D341Med (cell line): Measurements from ENCODE around the gene TNS1.
A peak's percentile ranks its signal among the peaks of the same experiment; 100 is the strongest.
"Not testable (repeated sequence)": the region's sequence is repeated elsewhere in the genome, so short reads cannot be mapped to it uniquely, and the experiment has no call there.

Experiments
- DNase-seq: peaks from one replicate; pipeline ENCODE4 v3.0.0; 2012; ENCODE audit warnings: low spot score

Gene TNS1

DNA sequence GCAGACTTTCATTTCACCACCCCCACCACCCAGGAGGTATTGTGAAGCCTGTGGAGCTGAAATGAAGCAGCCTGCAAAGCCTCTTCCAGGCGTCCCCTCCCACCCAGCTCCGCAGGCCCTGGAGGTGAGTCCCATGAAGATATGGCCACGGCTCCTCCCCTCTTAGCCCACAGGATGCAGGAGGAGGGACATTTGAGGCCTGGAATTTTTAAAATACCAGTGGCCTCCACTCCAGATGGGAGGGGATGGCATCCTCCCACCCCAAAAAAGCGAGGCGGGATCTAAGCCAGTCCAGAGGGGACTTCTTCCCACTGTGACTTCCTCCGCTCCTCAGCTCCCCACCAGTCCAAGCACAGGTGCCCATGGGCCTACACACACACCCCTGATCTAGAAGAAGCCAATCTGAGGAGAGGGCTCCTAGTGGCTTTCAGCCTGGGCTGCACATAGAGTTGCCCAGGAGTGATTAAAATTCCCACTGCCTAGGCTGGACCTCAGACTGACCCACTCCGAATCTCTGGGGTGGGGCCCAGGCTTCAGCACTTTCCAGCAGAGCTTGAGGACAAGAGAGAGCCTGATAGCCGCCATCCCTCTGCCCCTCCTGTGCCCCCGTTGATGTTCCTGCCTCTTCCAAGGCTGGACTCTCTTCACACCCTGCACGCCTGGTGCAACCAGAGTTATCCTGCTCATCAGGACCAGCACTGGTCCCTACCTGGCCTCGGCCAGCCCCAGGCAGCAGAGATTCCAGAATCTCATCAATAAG lies 206.9 kb downstream of the TNS1 start:
- DNase-seq, result no peak

DNA sequence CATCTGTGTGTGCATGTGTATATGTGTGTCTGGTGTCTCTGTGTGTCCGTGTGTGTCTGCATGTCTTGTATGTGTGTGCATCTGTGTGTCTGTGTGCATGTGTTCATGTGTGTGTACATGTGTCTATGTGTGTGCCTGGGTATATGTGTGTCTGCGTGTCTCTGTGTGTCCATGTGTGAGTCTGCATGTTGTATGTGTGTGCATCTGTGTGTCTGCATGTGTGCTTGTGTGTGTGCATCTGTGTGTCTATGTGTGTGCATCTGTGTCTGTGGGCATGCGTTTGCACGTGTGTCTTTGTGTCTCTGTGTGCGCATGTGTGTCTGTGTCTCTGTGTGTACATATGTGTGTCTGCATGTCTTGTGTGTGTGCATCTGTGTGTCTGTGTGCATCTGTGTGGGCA lies 207.7 kb downstream of the TNS1 start:
- no peak for DNase-seq

GRCh38 chr2:217794133-217794986 lies 208.4 kb downstream of the TNS1 start:
- no peak for DNase-seq

- no peak for DNase-seq
Measured at GRCh38 chr2:217793566-217794132, 209.1 kb downstream of the TNS1 start.

GRCh38 chr2:217792626-217793527 lies 209.9 kb downstream of the TNS1 start:
- no peak for DNase-seq

DNA sequence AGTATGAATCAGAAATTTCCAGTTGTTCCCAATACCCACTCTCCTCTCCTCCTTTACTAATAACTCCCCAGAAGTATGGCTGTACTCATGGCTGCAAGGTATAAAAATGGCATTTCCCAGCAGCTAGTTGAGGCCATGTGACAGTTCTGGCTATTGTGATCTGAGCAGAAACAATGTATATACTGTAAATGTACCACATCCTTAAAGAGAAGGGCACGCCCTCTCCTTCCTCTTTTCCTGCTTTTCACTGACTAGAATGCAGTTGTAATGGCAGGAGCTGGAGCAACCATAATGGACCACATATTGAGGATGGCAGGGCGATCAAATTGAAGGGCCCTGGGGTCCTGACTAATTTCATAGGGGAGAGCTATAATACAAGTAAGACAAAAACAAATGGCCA lies 211.2 kb downstream of the TNS1 start:
- DNase-seq, result no peak

GRCh38 chr2:217790681-217791392 lies 212.0 kb downstream of the TNS1 start:
- no peak for DNase-seq

GRCh38 chr2:217790195-217790594 lies 212.6 kb downstream of the TNS1 start:
- no peak for DNase-seq

DNA sequence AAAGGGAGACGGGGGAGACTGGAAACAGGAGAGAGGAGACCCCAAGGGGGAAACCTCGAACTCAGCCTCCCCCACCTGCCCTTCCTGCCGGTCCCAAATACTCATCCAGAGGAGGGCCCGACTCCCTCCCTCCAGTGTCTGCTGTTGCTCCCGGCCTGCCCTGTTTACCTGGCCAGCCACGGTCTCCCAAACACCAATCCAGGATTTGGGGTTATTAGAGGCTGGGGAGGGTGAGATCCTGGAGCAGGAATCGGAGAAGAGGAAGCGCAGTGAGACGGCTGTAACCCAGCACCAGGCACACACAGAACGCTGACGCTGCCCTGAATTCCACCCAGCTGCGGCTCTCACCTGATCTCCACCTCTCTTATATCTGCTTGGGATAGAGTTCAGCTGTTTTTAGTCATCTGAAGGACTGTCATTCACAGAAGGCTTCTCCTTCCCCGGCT lies 213.0 kb downstream of the TNS1 start:
- no peak for DNase-seq

DNA sequence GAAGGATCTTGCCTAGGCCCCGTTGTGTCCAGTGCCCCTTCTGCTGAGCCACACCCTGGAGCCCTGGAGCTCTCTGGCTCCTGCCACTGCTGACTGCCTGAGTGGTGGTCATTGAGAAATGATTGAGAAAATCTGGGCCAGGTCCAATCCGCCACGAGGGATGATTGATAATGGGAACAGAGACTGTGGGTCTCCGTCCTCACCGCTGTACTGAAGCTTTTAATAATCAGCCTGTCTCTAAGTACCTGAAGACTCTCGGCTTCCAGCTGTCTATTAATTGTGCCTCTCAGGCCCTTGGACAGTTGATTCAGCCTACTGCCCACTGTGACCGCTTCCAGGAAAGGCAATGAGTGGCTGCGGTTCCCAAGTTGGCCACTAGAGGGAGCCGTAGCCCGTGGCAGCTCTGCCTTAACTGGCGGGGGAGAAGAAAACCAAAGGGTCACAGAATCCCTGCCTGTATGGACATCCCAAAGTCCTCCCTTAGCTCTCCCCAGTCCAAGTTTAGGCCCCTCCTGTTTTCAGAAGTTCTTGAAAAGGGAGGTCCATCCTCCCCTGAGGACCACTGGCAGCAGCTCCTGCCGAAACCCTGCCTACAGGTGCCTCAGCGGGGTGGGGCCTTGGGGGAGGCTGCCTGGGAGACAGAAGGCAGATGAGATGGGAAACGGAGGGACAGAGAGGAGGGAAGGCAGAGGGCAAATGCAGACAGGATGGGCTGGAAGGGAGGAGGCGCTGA lies 213.6 kb downstream of the TNS1 start:
- DNase-seq, result no peak

GRCh38 chr2:217788669-217789002 lies 214.2 kb downstream of the TNS1 start:
- DNase-seq, result no peak

DNA sequence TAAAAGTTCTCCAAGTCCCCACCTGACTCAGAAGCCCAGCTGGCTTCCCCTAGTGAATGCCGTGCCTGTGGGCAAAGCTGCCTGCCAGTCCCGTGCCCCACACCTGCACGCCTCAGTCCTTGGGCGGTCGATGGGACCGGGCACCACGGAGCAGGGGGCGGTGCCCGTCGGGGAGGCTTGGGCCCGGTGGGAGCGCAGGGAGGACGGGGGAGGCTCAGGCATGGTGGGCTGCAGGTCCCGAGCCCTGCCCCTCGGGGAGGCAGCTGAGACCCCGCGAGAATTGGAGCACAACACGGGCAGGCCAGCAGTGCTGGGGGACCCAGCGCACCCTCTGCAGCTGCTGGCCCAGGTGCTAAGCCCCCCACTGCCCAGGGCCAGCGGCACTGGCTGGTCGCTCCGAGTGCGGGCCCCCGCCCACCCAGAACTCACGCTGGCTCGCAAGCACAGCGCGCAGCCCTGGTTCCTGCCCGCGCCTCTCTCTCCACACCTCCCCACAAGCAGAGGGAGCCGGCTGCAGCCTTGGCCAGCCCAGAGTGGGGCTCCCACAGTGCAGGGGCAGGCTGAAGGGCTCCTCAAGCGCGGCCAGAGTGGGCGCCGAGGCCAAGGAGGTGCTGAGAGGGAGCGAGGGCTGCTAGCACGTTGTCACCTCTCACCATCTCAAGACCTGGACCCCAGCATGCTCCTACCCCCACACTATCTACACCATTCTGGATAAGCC lies 215.5 kb downstream of the TNS1 start:
- no peak for DNase-seq

DNA sequence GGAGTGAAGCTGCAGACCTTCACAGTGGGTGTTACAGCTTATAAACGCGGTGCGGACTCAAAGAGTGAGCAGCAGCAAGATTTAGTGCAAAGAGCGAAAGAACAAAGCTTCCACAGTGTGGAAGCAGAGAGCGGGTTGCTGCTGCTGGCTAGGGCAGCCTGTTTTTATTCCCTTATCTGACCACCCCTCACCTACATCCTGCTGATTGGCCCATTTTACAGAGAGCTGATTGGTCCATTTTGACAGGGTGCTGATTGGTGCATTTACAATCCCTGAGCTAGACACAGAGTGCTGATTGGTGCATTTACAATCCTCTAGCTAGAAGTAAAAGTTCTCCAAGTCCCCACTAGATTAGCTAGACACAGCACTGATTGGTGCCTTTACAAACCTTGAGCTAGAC lies 216.2 kb downstream of the TNS1 start:
- DNase-seq, result not testable (repeated sequence)

DNA sequence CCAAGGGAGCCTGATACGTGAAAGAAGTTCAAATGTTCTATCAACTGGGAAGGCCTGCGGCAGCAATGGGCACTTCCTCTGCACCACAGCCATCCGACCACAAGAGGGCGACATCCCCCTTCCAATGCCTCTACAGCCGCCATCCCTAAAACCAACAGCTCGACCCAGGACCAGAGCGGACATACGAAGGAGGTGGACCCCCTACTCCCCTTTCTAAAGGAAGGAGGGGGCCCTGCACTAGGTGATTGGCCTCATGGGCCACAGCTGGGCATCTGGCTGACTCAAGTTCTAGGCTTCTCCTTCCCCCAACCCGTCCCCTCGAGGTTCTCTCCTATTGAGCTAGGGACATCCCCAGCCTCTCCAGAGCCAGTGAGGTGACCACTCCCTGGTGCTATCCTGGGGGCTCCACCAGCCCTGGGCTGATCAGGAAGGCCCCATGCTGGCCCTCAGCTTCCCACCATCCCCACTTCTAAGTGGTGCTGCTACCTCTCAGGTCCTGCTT lies 217.2 kb downstream of the TNS1 start:
- peak; percentile 76 for DNase-seq

DNA sequence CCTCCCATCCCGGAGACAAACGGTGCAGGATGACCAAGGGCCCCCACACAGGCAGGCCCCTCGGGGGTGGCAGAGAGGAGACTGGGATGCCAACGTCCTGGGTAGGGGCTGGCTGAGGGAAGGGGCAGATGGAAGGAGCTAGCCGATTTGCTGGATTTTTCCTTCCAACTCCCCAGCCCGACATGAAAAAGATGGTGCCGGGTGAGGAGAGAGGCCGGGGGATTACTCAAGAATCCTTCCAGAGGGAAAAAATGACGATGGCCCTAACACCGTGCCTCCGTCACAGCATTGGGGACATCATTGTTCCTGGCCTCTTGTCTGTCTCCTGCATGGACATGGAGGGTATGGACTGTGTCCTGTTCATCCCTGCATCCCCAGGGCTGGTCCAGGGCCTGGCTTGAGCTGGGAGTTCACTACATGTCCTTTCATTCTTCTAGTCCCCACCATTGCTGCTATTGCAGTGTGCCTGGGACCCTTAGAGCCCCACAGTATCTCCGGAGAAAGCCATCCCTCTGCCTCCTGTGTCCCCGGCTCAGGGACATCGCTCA lies 217.7 kb downstream of the TNS1 start:
- no peak for DNase-seq

DNA sequence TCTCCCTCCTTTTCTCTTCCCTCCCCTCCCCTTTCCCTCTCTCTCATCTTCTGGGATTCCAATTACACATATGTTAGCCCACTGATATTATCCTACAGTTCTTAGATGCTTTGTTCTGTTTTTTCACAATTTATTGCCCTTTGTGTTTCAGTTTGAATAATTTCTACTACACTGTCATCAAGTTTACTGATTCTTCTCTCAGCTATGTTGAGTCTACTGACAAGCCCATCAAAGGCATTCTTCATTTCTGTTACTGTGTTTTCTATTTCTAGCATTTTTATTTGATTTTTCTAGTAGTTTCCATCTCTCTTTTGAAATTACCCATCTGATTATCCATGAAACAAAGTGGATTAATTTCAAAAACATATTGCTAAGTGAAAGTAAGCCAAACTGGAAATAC lies 219.6 kb downstream of the TNS1 start:
- no peak for DNase-seq

DNA sequence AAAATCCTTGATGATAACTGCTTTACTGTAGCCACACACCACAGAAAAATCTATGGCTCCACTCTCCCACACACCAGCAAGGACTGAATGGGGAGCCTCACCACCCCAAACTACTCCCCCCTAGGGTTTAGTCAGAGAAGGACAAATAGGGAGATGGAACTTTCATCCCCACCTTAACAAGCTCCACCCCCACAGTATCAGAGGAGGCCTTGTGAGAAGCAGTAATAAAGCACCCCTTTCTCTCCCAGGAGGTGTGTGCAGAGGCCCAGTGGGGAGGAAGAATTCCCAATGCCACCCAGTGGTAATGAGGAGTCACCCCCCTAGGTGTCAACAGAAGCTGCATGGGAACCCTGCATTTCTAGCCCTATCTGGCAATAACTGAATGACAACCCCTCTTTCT lies 224.9 kb downstream of the TNS1 start:
- no peak for DNase-seq

GRCh38 chr2:217776631-217777030 lies 226.2 kb downstream of the TNS1 start:
- DNase-seq, result no peak

- no peak for DNase-seq
Measured at GRCh38 chr2:217775920-217776503, 226.8 kb downstream of the TNS1 start.
